ENCODE results near the gene ELP2. TPM values are rescaled to one million over a fixed set of nuclear protein-coding genes. Genes with fewer than 3 reads are reported as not detected.

The ELP2 gene
- total and polyA plus RNA-seq, 4 donors = 31.4 to 257 (median 56.9) TPM

DNA sequence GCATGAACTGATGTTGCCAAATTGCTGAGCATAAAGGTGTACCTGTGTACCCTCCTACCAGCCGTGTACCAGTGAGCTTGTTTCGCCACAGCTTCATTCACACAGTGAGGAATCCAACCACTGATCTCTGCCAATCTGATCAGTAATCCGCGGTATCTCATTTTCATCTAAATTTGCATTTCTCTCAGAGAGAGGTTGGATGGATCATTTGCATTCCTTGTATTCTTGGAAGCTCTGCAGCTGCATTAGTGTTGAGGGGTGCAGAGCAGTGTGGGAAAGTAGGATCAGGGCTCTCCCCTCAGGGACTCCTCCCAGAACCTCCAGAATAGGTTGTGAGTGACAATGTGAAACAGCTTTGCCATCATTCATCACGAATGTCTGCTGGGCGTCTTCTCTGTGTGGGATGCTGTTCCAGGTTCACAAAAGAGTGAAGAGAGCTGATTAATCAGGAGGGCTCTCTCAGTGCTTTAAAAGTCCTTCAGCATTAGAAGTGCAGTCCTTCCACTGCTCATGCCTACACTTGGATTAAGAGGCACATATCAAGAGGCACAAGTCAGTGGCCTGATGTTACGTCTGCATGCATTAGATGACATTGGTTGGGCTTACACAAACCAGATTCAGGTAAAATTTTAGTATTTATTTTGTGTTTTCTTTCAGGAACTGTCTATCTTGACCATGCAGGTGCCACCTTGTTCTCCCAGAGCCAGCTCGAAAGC, 65.1 kb downstream of the ELP2 start:
- no peak overlapping the region for H3K27ac ChIP-seq (ENCODE audit: low read depth in 1 of 2, low read length in 1 of 2)
- H3K9me3 ChIP-seq (ENCODE audit: control insufficient read depth in 4 of 4, insufficient read depth in 3 of 4, low read length in 3 of 4) = no peaks in the 10 kb centered on the region
- H3K36me3 ChIP-seq (ENCODE audit: control insufficient read depth in 4 of 4, insufficient read depth in 4 of 4, low read length in 4 of 4) = no peaks in the 10 kb centered on the region
- 71 to 86% methylated on average over 8 of the region's 8 CpGs for WGBS, 2 donors
- TF ChIP-seq, protein P1, sequence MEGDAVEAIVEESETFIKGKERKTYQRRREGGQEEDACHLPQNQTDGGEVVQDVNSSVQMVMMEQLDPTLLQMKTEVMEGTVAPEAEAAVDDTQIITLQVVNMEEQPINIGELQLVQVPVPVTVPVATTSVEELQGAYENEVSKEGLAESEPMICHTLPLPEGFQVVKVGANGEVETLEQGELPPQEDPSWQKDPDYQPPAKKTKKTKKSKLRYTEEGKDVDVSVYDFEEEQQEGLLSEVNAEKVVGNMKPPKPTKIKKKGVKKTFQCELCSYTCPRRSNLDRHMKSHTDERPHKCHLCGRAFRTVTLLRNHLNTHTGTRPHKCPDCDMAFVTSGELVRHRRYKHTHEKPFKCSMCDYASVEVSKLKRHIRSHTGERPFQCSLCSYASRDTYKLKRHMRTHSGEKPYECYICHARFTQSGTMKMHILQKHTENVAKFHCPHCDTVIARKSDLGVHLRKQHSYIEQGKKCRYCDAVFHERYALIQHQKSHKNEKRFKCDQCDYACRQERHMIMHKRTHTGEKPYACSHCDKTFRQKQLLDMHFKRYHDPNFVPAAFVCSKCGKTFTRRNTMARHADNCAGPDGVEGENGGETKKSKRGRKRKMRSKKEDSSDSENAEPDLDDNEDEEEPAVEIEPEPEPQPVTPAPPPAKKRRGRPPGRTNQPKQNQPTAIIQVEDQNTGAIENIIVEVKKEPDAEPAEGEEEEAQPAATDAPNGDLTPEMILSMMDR (IDR thresholded peaks at IDR 0.05; ENCODE audit: control extremely low read depth, extremely low read depth) = no peak
- no peaks in the 10 kb centered on the region for H3K27me3 ChIP-seq (ENCODE audit: control insufficient read depth in 3 of 3, insufficient read depth in 3 of 3, low read length in 2 of 3)
- no peak overlapping the region for H3K4me3 ChIP-seq
- H3K9ac ChIP-seq (ENCODE audit: insufficient read depth in 1 of 2, low read length in 2 of 2) = no peak overlapping the region
- ATAC-seq (ENCODE audit: insufficient read depth, low FRiP score) (peak; percentile 28), DNase-seq (no peak)
- H3K4me1 ChIP-seq (ENCODE audit: control insufficient read depth in 5 of 5, insufficient read depth in 5 of 5, low read length in 5 of 5) = peaks cover 0 to 1% (median 0%) of the 10 kb centered on the region in 5 donors

DNA sequence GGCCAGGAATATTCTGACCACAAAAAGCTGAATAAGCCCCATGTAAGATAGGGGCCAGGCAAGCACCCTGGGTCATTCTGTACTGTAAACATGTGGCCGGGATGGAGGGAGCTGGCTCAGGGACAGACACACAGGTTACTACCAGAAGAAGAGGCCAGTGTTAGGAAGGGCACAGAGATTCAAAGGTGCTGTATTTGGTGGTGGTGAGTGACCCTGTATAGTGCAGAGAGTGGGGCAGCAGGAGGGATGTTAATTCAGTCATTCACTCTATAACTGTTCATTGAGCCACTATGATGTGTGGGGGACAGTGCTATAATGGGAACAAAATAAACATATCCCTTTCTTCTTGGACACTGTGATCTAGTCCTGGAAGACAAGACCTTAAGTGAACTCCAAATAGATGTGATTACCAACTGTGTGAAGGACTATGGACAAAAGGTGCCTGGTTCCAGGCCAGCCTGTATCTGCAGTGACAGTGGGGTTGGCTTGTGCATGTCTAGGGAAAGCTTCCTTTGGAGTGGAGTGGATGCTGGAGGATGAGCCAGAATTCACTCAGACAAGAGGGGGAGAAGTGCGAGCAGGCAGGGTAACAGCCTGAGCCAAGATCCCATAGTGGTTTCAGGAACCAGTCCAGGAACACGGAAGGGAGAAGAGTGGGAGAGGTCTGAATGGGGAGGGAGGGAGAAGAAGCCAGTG, 65.9 kb downstream of the ELP2 start:
- ATAC-seq (ENCODE audit: insufficient read depth, low FRiP score) = no peak

DNA sequence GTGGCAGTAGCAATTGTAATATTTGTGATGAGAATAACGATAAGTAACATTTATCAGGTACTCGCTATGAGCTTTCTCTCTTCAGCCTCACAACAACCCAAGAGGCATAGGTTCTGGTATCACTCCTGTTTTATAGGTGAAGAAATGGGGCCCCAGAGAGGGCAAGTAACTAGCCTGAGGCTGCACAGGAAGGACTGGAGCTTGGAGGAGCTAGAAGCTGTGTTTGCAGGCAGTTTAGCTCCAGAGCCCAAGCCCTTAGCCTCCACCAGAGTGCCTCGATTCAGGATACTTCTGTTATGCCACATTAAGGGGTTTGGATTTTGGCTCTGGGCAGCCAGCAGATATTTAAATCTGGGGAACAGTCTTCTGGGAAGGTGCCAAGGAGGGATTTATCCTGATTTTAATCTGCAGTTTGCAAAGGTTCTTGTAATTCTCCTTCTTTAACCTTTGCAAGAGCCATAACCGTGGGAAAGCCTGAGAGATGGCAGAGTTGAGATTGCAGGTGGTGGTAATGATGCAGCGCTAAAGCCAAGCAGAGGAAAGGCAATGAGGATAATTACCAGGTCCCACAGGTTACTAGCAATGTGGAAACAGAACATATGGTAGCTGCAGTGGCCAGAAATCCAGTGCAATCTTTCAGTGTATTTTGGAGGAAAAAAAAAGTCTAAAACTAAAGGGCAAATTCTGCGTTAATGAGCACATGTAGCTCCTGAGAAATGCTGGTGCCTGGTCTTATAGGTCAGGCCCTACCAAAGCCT, 66.7 kb downstream of the ELP2 start:
- ATAC-seq (ENCODE audit: insufficient read depth, low FRiP score) (no peak), DNase-seq (no peak)
- Histone ChIP-seq H3K9ac (ENCODE audit: insufficient read depth in 1 of 2, low read length in 2 of 2) (no peak overlapping the region), H3K9me3 (ENCODE audit: control insufficient read depth in 4 of 4, insufficient read depth in 3 of 4, low read length in 3 of 4) (no peaks in the 10 kb centered on the region), H3K27me3 (ENCODE audit: control insufficient read depth in 3 of 3, insufficient read depth in 3 of 3, low read length in 2 of 3) (no peaks in the 10 kb centered on the region), H3K27ac (ENCODE audit: low read depth in 1 of 2, low read length in 1 of 2) (no peak overlapping the region), H3K4me3 (no peak overlapping the region), H3K36me3 (ENCODE audit: control insufficient read depth in 4 of 4, insufficient read depth in 4 of 4, low read length in 4 of 4) (no peaks in the 10 kb centered on the region), H3K4me1 (ENCODE audit: control insufficient read depth in 5 of 5, insufficient read depth in 5 of 5, low read length in 5 of 5) (peaks cover 0 to 1% (median 0%) of the 10 kb centered on the region in 5 donors)
- 90 to 93% methylated on average over 6 of the region's 6 CpGs for WGBS, 2 donors
- TF ChIP-seq, protein P1 (IDR thresholded peaks at IDR 0.05; ENCODE audit: control extremely low read depth, extremely low read depth) = no peak

More for the DNA sequence above, 65.9 kb downstream of the ELP2 start:
- H3K27me3 ChIP-seq (ENCODE audit: control insufficient read depth in 3 of 3, insufficient read depth in 3 of 3, low read length in 2 of 3) = no peaks in the 10 kb centered on the region
- WGBS, 2 donors = 58 to 77% methylated on average over 3 of the region's 3 CpGs
- peaks cover 0 to 1% (median 0%) of the 10 kb centered on the region in 5 donors for H3K4me1 ChIP-seq (ENCODE audit: control insufficient read depth in 5 of 5, insufficient read depth in 5 of 5, low read length in 5 of 5)
- H3K36me3 ChIP-seq (ENCODE audit: control insufficient read depth in 4 of 4, insufficient read depth in 4 of 4, low read length in 4 of 4) = no peaks in the 10 kb centered on the region
- TF ChIP-seq, protein P1 (IDR thresholded peaks at IDR 0.05; ENCODE audit: control extremely low read depth, extremely low read depth) = no peak
- H3K4me3 ChIP-seq = no peak overlapping the region
- no peak overlapping the region for H3K27ac ChIP-seq (ENCODE audit: low read depth in 1 of 2, low read length in 1 of 2)
- no peaks in the 10 kb centered on the region for H3K9me3 ChIP-seq (ENCODE audit: control insufficient read depth in 4 of 4, insufficient read depth in 3 of 4, low read length in 3 of 4)
- no peak overlapping the region for H3K9ac ChIP-seq (ENCODE audit: insufficient read depth in 1 of 2, low read length in 2 of 2)
- no peak for DNase-seq

Measured in lung (tissue), 12 donors.